HepG2 (cell line): ENCODE results near the gene RICTOR. TPM values are rescaled to one million over a fixed set of nuclear protein-coding genes. Genes with fewer than 3 reads are reported as not detected.

Experiments
- ATAC-seq: fragments of 200-7000 bp; cut with Tn5 transposase; 3 replicates; pipeline ENCODE4 v1.9.1; 2020; ENCODE audit warnings: mild to moderate bottlenecking, moderate library complexity
- BruUV-seq: library from RNA; stranded (reverse); fragments of 400-500 nt; replicated peaks from 2 replicates; lab custom pipeline; 2021; lab: Mats Ljungman, UMichigan
- CTCF ChIA-PET: fragments of 300-600 bp; formaldehyde crosslinking; extraction: SDS; loops from one replicate; lab custom pipeline; 2021; ENCODE audit warnings: low total read pairs, inconsistent platforms, low intra/inter-chr PET ratio; lab: Yijun Ruan, JAX
- POLR2A ChIA-PET: fragments of 350-600 bp; sonication (Branson Sonifier 250); formaldehyde crosslinking; loops from one replicate; lab custom pipeline; 2020; ENCODE audit warnings: antibody characterized with exemption, inconsistent platforms; lab: Yijun Ruan, JAX
- DNase-seq: peaks from one replicate; pipeline ENCODE4 v3.0.0-alpha.2; 2015; ENCODE audit warnings: low spot score
- FAIRE-seq: peaks from 3 replicates; lab custom pipeline; 2011; peaks lifted over from hg19 to GRCh38; lab: Jason Lieb, UNC
- H2AFZ ChIP-seq: one replicate; pipeline ENCODE4 v1.6.1; 2011; ENCODE audit warnings: low read length, inconsistent platforms
- H3K27ac ChIP-seq: fragments of 300-600 bp; 3 replicates; pipeline ENCODE4 v1.8.0; 2011; ENCODE audit warnings: mixed run types, mild to moderate bottlenecking, mixed read lengths, low read length, inconsistent platforms; ENCODE audit not compliant: insufficient read depth; ENCODE audit errors: extremely low read length
- H3K27me3 ChIP-seq, 2 experiments: fragments of 200-600 bp in 1 of 2; 2 replicates in 1 of 2; 3 replicates in 1 of 2; pipeline versions ENCODE4 v1.6.0 to v1.8.0; 2011; ENCODE audit warnings: low read length in 2 of 2, mild to moderate bottlenecking in 2 of 2, moderate library complexity in 2 of 2, inconsistent platforms in 1 of 2; ENCODE audit not compliant: insufficient read depth in 2 of 2, control insufficient read depth in 1 of 2
- H3K36me3 ChIP-seq, 2 experiments: fragments of 200-600 bp in 1 of 2; replicated peaks in 1 of 2; 2 replicates in 1 of 2; 3 replicates in 1 of 2; pipeline versions ENCODE4 v1.5.1 to v1.8.0; 2011; ENCODE audit warnings: low read length in 2 of 2, inconsistent platforms in 1 of 2; ENCODE audit not compliant: insufficient read depth in 2 of 2, control insufficient read depth in 1 of 2
- H3K4me1 ChIP-seq: 2 replicates; pipeline ENCODE4 v1.5.1; 2012; ENCODE audit warnings: low read length, inconsistent platforms; ENCODE audit not compliant: insufficient read depth
- H3K4me2 ChIP-seq: 2 replicates; pipeline ENCODE4 v1.6.0; 2011; ENCODE audit warnings: low read depth, low read length, inconsistent platforms
- H3K4me3 ChIP-seq, 3 experiments: fragments of 200-600 bp in 1 of 3; sonication (generic), shearing (Covaris generic) in 1 of 3; replicated peaks in 1 of 3; 2 replicates each; pipeline ENCODE4 v1.5.1; 2011 to 2016; ENCODE audit warnings: low read length in 3 of 3, inconsistent platforms in 2 of 3, low read depth in 2 of 3, mild to moderate bottlenecking in 2 of 3, control low read depth in 1 of 3, mixed read lengths in 1 of 3; ENCODE audit not compliant: insufficient read depth in 1 of 3
- H3K79me2 ChIP-seq: one replicate; pipeline ENCODE4 v1.6.1; 2011; ENCODE audit warnings: low read length, inconsistent platforms; ENCODE audit not compliant: insufficient read depth
- H3K9ac ChIP-seq: 2 replicates; pipeline ENCODE4 v1.6.0; 2011; ENCODE audit warnings: mild to moderate bottlenecking, low read depth, low read length, inconsistent platforms; ENCODE audit not compliant: insufficient read depth
- H3K9me3 ChIP-seq: 2 replicates; pipeline ENCODE4 v1.5.1; 2012; ENCODE audit warnings: mild to moderate bottlenecking, low read length
- H4K20me1 ChIP-seq: 2 replicates; pipeline ENCODE4 v1.6.0; 2011; ENCODE audit warnings: inconsistent platforms, mild to moderate bottlenecking, low read length, moderate library complexity; ENCODE audit not compliant: insufficient read depth
- AHR ChIP-seq: IDR thresholded peaks from 2 replicates; pipeline ENCODE4 v1.6.1; 2018; ENCODE audit warnings: missing genetic modification reagents, missing compliant biosample characterization
- ARNTL ChIP-seq: sonication (generic); formaldehyde crosslinking; IDR thresholded peaks from 2 replicates; pipeline ENCODE4 v1.4.0; 2020; ENCODE audit warnings: mild to moderate bottlenecking, missing genetic modification reagents
- ATF2 ChIP-seq: sonication (generic); formaldehyde crosslinking; IDR thresholded peaks from 2 replicates; pipeline ENCODE4 v1.4.0; 2020; ENCODE audit warnings: missing genetic modification reagents
- CREBL2 ChIP-seq: sonication (generic); formaldehyde crosslinking; IDR thresholded peaks from 2 replicates; pipeline ENCODE4 v1.8.1; 2023; ENCODE audit warnings: missing genetic modification reagents, mild to moderate bottlenecking, borderline replicate concordance
- FOXP4 ChIP-seq: sonication (generic); formaldehyde crosslinking; IDR thresholded peaks from 2 replicates; pipeline ENCODE4 v1.4.0; 2020; ENCODE audit warnings: missing genetic modification reagents
- NFYC ChIP-seq: IDR thresholded peaks from 2 replicates; pipeline ENCODE4 v1.6.1; 2016; ENCODE audit warnings: missing genetic modification reagents, missing compliant biosample characterization
- NR3C1 ChIP-seq: sonication (generic); formaldehyde crosslinking; IDR thresholded peaks from 2 replicates; pipeline ENCODE4 v1.4.0; 2020; ENCODE audit warnings: missing genetic modification reagents
- PCBP1 ChIP-seq: fragments of 200-400 bp; formaldehyde crosslinking; IDR thresholded peaks from 2 replicates; pipeline ENCODE4 v1.6.1; 2017; ENCODE audit warnings: mild to moderate bottlenecking, low read depth, low read length, borderline replicate concordance
- RARG ChIP-seq: sonication (generic); formaldehyde crosslinking; IDR thresholded peaks from 2 replicates; pipeline ENCODE4 v1.4.0; 2020; ENCODE audit warnings: low read depth, mild to moderate bottlenecking, missing genetic modification reagents
- SNAPC2 ChIP-seq: sonication (generic); formaldehyde crosslinking; IDR thresholded peaks from 2 replicates; pipeline ENCODE4 v1.8.1; 2022; ENCODE audit warnings: mild to moderate bottlenecking, missing genetic modification reagents
- ZNF274 ChIP-seq: sonication (generic); formaldehyde crosslinking; IDR thresholded peaks from 2 replicates; pipeline ENCODE4 v1.5.1; 2020; ENCODE audit warnings: mild to moderate bottlenecking, missing genetic modification reagents
- ZNF318 ChIP-seq: sonication (generic); formaldehyde crosslinking; IDR thresholded peaks from 2 replicates; pipeline ENCODE4 v1.4.0; 2020; ENCODE audit warnings: mild to moderate bottlenecking, missing genetic modification reagents
- ZNF350 ChIP-seq: sonication (generic); formaldehyde crosslinking; IDR thresholded peaks from 2 replicates; pipeline ENCODE4 v1.4.0; 2020; ENCODE audit warnings: mild to moderate bottlenecking, low read depth, missing genetic modification reagents, borderline replicate concordance
- ZNF432 ChIP-seq: sonication (generic); formaldehyde crosslinking; IDR thresholded peaks from 2 replicates; pipeline ENCODE4 v1.5.0; 2020; ENCODE audit warnings: missing genetic modification reagents, mild to moderate bottlenecking, borderline replicate concordance
- WGBS: methylation state at CpG from one replicate; pipeline ENCODE4 v1.1.6; 2017; ENCODE audit warnings: low lambda C conversion rate; 5-methylcytosine and 5-hydroxymethylcytosine counted together
- in situ Hi-C: cut with HindIII; loops from 2 replicates; pipeline ENCODE4 v1.10.0; 2017; ENCODE audit warnings: low pct_unique_long_range_greater_than_20kb; ENCODE audit not compliant: extremely low pct_ligation_motif_present
- intact Hi-C: fragments of 100-400 bp; cut with micrococcal nuclease; formaldehyde crosslinking; loops from one replicate; pipeline ENCODE4 v1.10.0; 2022; ENCODE audit not compliant: unreplicated experiment
- polyA plus RNA-seq, 8 experiments: library from polyadenylated mRNA; depleted of rRNA in 3 of 8; stranded (reverse) in 7 of 8; unstranded in 1 of 8; fragments of >200 nt; fragmentation: Illumina TruSeq in 4 of 8; extraction: Trizol in 4 of 8; gene quantifications; 2 replicates each; pipeline versions ENCODE4 v1.2.1 to v1.2.3, GENCODE V29; 2011 to 2016; ENCODE audit warnings: low read depth in 4 of 8, missing spikeins in 1 of 8, mixed read lengths in 1 of 8; ENCODE audit not compliant: insufficient read depth in 1 of 8
- total RNA-seq, 5 experiments: library from RNA; depleted of rRNA; stranded (reverse); fragments of >200 nt; fragmentation: Illumina TruSeq; extraction: Trizol; gene quantifications; 2 replicates each; pipeline ENCODE4 v1.2.3, GENCODE V29; 2016; ENCODE audit warnings: low read depth in 1 of 5

The RICTOR gene
- total and polyA plus RNA-seq, 2 of the 13 experiments (the other 11 are each of a cell fraction or from before 2014, with no cell fraction given) = 10.7 to 15.4 TPM

GRCh38 chr5:39019254-39019653, 54.9 kb downstream of the RICTOR start:
- intact Hi-C loops (no loop called here), in situ Hi-C loops (no loop called here)
- H2AFZ ChIP-seq = no peak overlapping the region
- no peak overlapping the region for H3K4me3 ChIP-seq
- no peaks in the 10 kb centered on the region for H3K79me2 ChIP-seq
- no peak overlapping the region for H3K27ac ChIP-seq
- BruUV-seq = no TSS peak
- ChIA-PET CTCF (no interaction called here), POLR2A (no interaction called here)
- no peak overlapping the region for H3K9ac ChIP-seq
- DNase-seq (no peak), FAIRE-seq (no peak), ATAC-seq (no peak)
- H3K4me2 ChIP-seq = no peak overlapping the region
- H3K36me3 ChIP-seq = peaks cover 0 to 22% of the 10 kb centered on the region in 2 experiments; a peak in 2 of 5 replicates
- peaks cover 12% of the 10 kb centered on the region for H3K4me1 ChIP-seq
- H3K9me3 ChIP-seq = no peaks in the 10 kb centered on the region
- no peaks in the 10 kb centered on the region for H3K27me3 ChIP-seq
- peaks cover 13% of the 10 kb centered on the region; the same call in 1 of the 2 replicates for H4K20me1 ChIP-seq
- 98% methylated on average over 4 of the region's 4 CpGs for WGBS
- TF ChIP-seq CREBL2 = no peak
- no peak for TF ChIP-seq SNAPC2 (CRISPR knock-in tag)
- no peak for TF ChIP-seq ARNTL
- TF ChIP-seq ZNF274 = no peak
- TF ChIP-seq ZNF318 = no peak
- TF ChIP-seq ZNF350 = no peak
- TF ChIP-seq FOXP4 (CRISPR knock-in tag) = no peak
- TF ChIP-seq ATF2 = no peak
- TF ChIP-seq PCBP1 = no peak
- TF ChIP-seq NFYC (CRISPR knock-in tag) = no peak
- no peak for TF ChIP-seq RARG
- no peak for TF ChIP-seq NR3C1 (CRISPR knock-in tag)
- no peak for TF ChIP-seq AHR (CRISPR knock-in tag)
- TF ChIP-seq ZNF432 = no peak
